IMR-90 (cell line): Measurements from ENCODE around the gene DSCAM.

Source experiments
- BHLHE40 ChIP-seq: fragments of 150-350 bp; IDR thresholded peaks from 2 replicates; pipeline ENCODE4 v1.6.1; 2016; ENCODE audit warnings: mild to moderate bottlenecking, low read depth, low read length
- CHD1 ChIP-seq: IDR thresholded peaks from 2 replicates; pipeline ENCODE4 v1.6.1; 2012; ENCODE audit warnings: low read depth, low read length, improper control_type of control experiment
- CTCF ChIP-seq: conservative IDR thresholded peaks from 2 replicates; pipeline ENCODE4 v1.5.1; 2012; ENCODE audit warnings: mild to moderate bottlenecking, low read depth, low read length, improper control_type of control experiment
- MAZ ChIP-seq: IDR thresholded peaks from 2 replicates; pipeline ENCODE4 v1.6.1; 2012; ENCODE audit warnings: low read depth, mild to moderate bottlenecking, low read length, improper control_type of control experiment, moderate library complexity, borderline replicate concordance
- POLR2A ChIP-seq: IDR thresholded peaks from 2 replicates; pipeline ENCODE4 v1.6.1; 2012; ENCODE audit warnings: mild to moderate bottlenecking, low read depth, low read length
- RAD21 ChIP-seq: IDR thresholded peaks from 2 replicates; pipeline ENCODE4 v1.6.1; 2012; ENCODE audit warnings: low read length, improper control_type of control experiment
- RFX5 ChIP-seq: IDR thresholded peaks from 2 replicates; pipeline ENCODE4 v1.8.0; 2012; ENCODE audit warnings: low read depth, mild to moderate bottlenecking, low read length, moderate library complexity
- SMC3 ChIP-seq: fragments of 150-350 bp; IDR thresholded peaks from 2 replicates; pipeline ENCODE4 v1.6.1; 2016; ENCODE audit warnings: low read depth, mild to moderate bottlenecking, antibody characterized with exemption, low read length, moderate library complexity

GRCh38 chr21:40313260-40313659, 533.7 kb downstream of the DSCAM start:
- TF ChIP-seq SMC3 (no peak), RAD21 (no peak), BHLHE40 (no peak), CTCF (no peak), POLR2A (no peak), CHD1 (no peak), MAZ (no peak), RFX5 (no peak)
